Osteoblast (primary cell): ENCODE measurements around the gene ERBB4. TPM values are rescaled to one million over a fixed set of nuclear protein-coding genes. Genes with fewer than 3 reads are reported as not detected.

ENCODE experiments used
- DNase-seq: peaks from one replicate; pipeline ENCODE4 v3.0.0; 2011; ENCODE audit warnings: low spot score, mixed read lengths; ENCODE audit not compliant: insufficient read length; ENCODE audit errors: missing footprints
- H2AFZ ChIP-seq: 2 replicates; pipeline ENCODE4 v1.6.0; 2011; ENCODE audit warnings: mild to moderate bottlenecking, low read length
- H3K27ac ChIP-seq: 2 replicates; pipeline ENCODE4 v1.5.1; 2011; ENCODE audit warnings: mild to moderate bottlenecking, low read depth, low read length, moderate library complexity
- H3K27me3 ChIP-seq: 2 replicates; pipeline ENCODE4 v1.6.0; 2012; ENCODE audit warnings: mild to moderate bottlenecking, control low read depth, inconsistent platforms, low read length, moderate library complexity; ENCODE audit not compliant: insufficient read depth
- H3K36me3 ChIP-seq: 2 replicates; pipeline ENCODE4 v1.5.1; 2011; ENCODE audit warnings: mild to moderate bottlenecking, low read length, control low read depth, moderate library complexity; ENCODE audit not compliant: insufficient read depth
- H3K4me1 ChIP-seq: 2 replicates; pipeline ENCODE4 v1.5.1; 2011; ENCODE audit warnings: mild to moderate bottlenecking, low read length, control low read depth, moderate library complexity; ENCODE audit not compliant: insufficient read depth
- H3K4me2 ChIP-seq: 2 replicates; pipeline ENCODE4 v1.6.0; 2011; ENCODE audit warnings: mild to moderate bottlenecking, low read length; ENCODE audit not compliant: insufficient read depth
- H3K4me3 ChIP-seq: fragments of 200-600 bp; sonication (generic); 3 replicates; pipeline ENCODE4 v1.5.1; 2012; ENCODE audit warnings: mild to moderate bottlenecking, low read length, inconsistent platforms; ENCODE audit not compliant: insufficient read depth
- H3K79me2 ChIP-seq: 2 replicates; pipeline ENCODE4 v1.6.0; 2012; ENCODE audit warnings: mild to moderate bottlenecking, low read length, control low read depth, inconsistent platforms; ENCODE audit not compliant: insufficient read depth
- H3K9me3 ChIP-seq: 2 replicates; pipeline ENCODE4 v1.5.1; 2011; ENCODE audit warnings: low read depth, low read length, control low read depth
- H4K20me1 ChIP-seq: 2 replicates; pipeline ENCODE4 v1.6.0; 2012; ENCODE audit warnings: mild to moderate bottlenecking, low read length, control low read depth; ENCODE audit not compliant: insufficient read depth
- total RNA-seq: library from RNA; depleted of rRNA; stranded (reverse); fragments of >200 nt; gene quantifications from 2 replicates; pipeline ENCODE4 v1.2.3, GENCODE V29; 2012
- TF ChIP-seq, protein P1 (sequence below): IDR thresholded peaks from 2 replicates; pipeline ENCODE4 v1.5.1; 2011; ENCODE audit warnings: mild to moderate bottlenecking, low read depth, low read length, moderate library complexity; ENCODE audit errors: extremely low read depth

The ERBB4 gene
- total RNA-seq, 1 donor: under 0.01 TPM

DNA sequence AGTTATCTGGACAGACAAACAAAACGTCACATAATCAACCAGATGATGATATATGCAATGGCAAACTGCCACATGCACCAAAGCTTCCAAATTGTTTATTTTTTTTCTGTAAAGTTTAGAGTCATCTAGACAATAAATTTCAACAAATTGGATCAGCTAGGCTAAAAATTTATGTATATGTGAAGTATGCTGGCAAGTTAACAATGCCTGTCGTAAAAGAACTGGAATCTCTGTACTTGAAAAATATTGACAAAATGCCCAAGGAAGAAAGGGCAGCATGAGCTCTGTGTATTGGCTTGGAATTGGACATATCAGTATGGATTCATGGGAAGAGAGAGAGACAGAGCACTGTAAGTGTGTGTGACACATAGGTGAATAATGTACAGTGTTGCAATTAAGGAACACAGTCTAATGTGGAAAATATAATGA, 309.8 kb downstream of the ERBB4 start:
- H3K4me2 ChIP-seq: no peak overlapping the region
- peak overlapping the region; percentile 7 for H2AFZ ChIP-seq
- no peak overlapping the region for H3K27ac ChIP-seq

DNA sequence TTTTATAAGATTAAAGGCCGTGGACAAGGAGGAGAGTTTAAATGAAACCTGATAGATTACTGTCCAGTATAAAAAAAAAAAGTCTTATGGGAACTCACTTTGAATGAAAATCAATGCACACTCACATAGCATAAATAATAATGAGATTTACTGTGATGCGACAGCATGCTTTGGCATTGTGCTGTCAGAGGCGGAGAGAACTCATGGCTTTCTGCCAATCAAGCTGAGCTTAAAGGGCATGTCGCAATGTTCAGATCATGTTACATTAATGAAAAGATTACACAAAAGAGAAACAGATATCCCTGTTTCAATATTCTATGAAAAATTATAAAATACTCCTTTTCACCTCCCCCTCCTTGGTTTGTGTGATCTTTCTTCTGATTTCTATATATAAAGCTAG, 310.8 kb downstream of the ERBB4 start:
- TF ChIP-seq, protein P1, sequence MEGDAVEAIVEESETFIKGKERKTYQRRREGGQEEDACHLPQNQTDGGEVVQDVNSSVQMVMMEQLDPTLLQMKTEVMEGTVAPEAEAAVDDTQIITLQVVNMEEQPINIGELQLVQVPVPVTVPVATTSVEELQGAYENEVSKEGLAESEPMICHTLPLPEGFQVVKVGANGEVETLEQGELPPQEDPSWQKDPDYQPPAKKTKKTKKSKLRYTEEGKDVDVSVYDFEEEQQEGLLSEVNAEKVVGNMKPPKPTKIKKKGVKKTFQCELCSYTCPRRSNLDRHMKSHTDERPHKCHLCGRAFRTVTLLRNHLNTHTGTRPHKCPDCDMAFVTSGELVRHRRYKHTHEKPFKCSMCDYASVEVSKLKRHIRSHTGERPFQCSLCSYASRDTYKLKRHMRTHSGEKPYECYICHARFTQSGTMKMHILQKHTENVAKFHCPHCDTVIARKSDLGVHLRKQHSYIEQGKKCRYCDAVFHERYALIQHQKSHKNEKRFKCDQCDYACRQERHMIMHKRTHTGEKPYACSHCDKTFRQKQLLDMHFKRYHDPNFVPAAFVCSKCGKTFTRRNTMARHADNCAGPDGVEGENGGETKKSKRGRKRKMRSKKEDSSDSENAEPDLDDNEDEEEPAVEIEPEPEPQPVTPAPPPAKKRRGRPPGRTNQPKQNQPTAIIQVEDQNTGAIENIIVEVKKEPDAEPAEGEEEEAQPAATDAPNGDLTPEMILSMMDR: no peak
- Histone ChIP-seq H3K4me1 (no peaks in the 10 kb centered on the region), H3K36me3 (no peaks in the 10 kb centered on the region), H3K4me2 (no peak overlapping the region), H3K9me3 (no peaks in the 10 kb centered on the region), H3K4me3 (no peak overlapping the region), H3K27me3 (no peaks in the 10 kb centered on the region), H4K20me1 (no peaks in the 10 kb centered on the region), H2AFZ (no peak overlapping the region), H3K79me2 (no peaks in the 10 kb centered on the region), H3K27ac (no peak overlapping the region)
- DNase-seq: peak; percentile 21

More for the DNA sequence above, 309.8 kb downstream of the ERBB4 start:
- DNase-seq: no peak
- Histone ChIP-seq H3K79me2 (no peaks in the 10 kb centered on the region), H3K4me3 (no peak overlapping the region), H3K9me3 (no peaks in the 10 kb centered on the region), H3K4me1 (no peaks in the 10 kb centered on the region), H3K27me3 (no peaks in the 10 kb centered on the region), H4K20me1 (no peaks in the 10 kb centered on the region), H3K36me3 (no peaks in the 10 kb centered on the region)
- TF ChIP-seq, protein P1: no peak

DNA sequence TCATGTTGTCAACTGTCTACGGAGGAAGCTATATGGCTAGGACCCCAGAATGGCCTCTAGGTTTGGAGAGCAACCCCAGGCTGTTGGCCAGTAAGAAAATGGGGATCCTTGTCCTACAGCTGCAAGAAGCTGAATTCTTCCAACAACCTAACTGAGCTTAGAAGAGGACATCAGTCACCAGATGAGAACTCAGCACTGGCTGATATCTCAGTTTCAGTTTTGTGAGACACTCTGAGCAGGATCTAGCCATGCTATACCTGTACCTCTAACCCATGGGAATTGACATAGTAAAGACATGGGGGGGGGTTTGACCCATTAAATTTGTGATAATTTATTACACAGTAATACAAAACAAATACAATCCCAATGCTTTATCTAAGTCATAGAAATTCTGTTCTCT, 312.5 kb downstream of the ERBB4 start:
- Histone ChIP-seq H3K4me2 (no peak overlapping the region), H3K4me1 (no peaks in the 10 kb centered on the region), H3K4me3 (no peak overlapping the region), H4K20me1 (no peaks in the 10 kb centered on the region), H2AFZ (peak overlapping the region; percentile 21), H3K79me2 (no peaks in the 10 kb centered on the region), H3K27ac (no peak overlapping the region), H3K9me3 (no peaks in the 10 kb centered on the region), H3K36me3 (no peaks in the 10 kb centered on the region), H3K27me3 (peaks cover 3% of the 10 kb centered on the region)
- DNase-seq: no peak
- TF ChIP-seq, protein P1: no peak

DNA sequence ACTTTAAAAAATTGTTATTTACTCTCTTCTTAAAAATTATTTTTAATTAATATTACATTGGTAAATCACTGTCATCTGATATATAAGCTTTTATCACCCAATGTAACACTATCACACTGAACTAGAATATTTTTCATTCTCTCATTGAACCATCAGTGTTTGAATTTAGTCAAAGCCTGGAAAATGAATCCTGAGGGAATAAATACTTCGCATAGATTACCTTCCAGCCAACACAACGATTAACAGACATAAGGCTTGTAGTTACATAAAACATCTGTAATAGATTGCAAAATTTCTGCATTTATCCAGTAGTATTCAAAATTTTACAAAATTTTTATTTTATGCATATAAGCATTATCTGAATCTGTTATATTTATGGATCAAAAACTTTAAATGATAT, 314.9 kb downstream of the ERBB4 start:
- Histone ChIP-seq H3K27ac (no peak overlapping the region), H3K9me3 (no peaks in the 10 kb centered on the region), H2AFZ (no peak overlapping the region), H3K4me3 (no peak overlapping the region), H3K36me3 (no peaks in the 10 kb centered on the region), H3K27me3 (peaks cover 3% of the 10 kb centered on the region), H3K4me2 (no peak overlapping the region), H4K20me1 (no peaks in the 10 kb centered on the region), H3K4me1 (no peaks in the 10 kb centered on the region), H3K79me2 (no peaks in the 10 kb centered on the region)
- TF ChIP-seq, protein P1: no peak
- DNase-seq: no peak
